ENCODE data around the gene PDE6C.
A peak's percentile ranks its signal among the peaks of the same experiment; 100 is the strongest.

PDE6C gene

DNA sequence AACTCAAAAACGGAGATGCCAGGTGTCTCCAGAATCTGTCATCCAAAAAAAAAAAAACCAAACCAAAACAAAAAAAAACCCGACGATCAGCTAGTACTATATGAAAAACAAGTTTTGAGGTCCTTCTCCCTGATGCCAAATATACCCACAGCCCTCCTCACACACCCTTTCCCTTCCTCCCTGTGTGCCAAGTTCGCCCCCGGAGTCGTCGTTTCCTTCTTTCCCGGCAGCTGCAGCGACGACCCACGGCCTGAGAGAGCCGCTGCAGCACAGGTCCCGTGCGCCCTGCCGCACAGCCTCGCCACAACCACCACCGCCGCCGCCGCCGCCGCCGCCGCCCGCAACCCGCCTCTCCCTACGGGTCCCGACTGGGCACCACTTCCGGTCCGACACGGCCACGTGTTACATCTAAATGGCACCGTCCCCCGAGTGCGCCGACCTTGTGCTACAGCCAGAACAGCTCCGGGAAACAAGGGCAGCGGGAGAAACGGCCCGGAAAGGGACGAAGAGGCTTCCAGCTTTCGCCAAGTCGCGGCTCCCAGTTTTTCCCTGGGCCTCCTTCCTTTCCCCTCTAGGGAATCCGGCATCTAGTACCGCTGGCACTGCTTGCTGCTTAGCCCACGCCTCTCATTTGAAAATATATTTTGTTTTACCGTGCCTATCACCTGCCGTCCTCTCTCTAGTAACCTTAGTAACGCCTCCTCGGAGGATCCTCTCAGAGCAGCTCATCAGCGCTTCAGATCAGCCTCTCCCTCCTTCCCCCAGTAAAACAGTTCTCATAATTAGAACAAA is 90.1 kb downstream of the PDE6C start, which contains the start of gene FRA10AC1:
Gene FRA10AC1, minus strand, starts transcription at position 383 of the 792 bp plus-strand sequence. CDS start 2,486 bp downstream, outside the sequence.
- peak; percentile 75 to 78 for DNase-seq (ENCODE audit: low read depth in 2 of 2)

- no peak for DNase-seq (ENCODE audit: low read depth in 2 of 2)
Measured at GRCh38 chr10:93703066-93703465, 90.7 kb downstream of the PDE6C start.

DNA sequence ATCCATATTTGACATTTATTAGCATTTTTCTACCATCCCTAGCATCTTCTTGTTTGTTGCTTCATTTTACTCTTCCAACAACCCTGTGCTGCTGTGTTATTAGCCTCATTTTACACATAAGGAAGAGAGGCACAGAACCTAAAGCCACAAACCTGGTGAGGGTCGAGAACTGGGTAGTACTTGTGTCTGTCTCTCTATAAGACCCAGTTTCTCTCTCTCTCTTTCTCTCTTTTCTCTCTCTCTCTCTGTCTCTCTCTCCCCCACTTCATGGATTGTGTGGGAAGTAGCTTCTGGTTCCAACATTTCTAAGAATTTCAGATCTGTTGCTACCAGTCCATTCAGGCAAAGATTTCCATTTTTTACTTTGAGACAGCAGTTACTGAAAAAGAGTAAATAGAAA is 91.5 kb downstream of the PDE6C start:
- no peak for DNase-seq (ENCODE audit: low read depth in 2 of 2)

DNA sequence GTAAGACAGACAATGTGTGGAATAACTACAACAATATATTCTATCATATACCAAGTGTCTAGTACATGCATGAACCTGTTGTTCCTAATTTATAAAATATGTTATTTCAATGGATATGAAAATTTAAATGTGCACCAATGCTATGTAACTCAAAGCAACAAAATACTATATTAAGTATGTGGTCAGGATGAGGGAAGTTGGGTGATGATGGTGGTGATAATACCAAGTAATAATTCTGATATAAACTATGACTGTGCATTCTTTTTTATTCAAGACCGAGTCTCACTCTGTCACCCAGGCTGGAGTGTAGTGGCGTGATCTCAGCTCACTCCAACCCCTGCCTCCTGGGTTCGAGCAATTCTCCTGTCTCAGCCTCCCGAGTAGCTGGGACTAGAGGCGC is 92.1 kb downstream of the PDE6C start:
- DNase-seq (ENCODE audit: low read depth in 2 of 2): no peak

DNA sequence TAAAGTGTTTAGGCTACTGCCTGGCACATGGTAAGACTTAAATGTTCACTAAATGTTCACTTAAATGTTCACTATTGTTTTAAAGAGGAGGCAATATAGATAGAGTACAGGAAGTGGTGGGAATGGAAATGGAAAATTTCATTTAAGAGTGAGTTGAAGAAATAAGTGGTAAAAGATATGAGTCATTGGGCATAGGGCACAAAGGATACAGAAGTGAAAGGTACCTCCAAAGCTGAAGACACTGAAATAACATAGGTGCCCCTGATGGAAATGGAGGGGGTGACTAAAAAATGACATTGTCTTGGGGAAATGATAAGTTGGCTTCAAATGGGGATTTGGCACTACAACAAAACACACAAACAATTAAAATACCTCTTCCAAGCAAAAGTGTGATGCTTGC is 95.3 kb downstream of the PDE6C start:
- DNase-seq (ENCODE audit: low read depth in 2 of 2): no peak

DNA sequence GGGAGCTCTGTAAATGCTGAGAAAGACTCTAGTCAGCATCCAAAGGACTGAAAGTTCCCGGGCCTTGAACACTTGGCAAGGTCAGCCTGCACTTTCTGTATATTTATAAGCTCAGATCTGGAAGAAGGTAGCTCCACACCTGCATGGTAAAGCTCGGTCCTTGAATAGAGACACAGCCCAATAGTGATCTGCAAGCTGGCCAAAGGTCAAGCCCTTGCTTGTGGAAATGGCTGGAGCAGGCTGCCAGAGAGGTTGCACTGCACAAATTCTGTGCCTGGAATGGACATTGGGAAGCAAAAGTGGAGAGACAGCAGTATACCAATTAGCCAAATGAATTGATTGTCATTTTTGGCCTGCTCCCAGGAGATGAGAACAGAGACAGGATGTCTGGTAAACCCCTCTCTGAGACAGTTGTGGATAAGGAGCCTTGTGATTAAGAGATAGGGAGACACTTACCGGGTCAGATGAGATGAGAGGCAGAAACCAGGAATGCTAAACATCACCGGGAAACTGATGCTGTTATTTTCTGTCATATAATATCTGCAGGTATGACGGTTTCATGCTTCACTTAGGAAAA is 98.1 kb downstream of the PDE6C start:
- no peak for DNase-seq (ENCODE audit: low read depth in 2 of 2)

- no peak for DNase-seq (ENCODE audit: low read depth in 2 of 2)
Measured at GRCh38 chr10:93711891-93712290, 99.6 kb downstream of the PDE6C start.

DNA sequence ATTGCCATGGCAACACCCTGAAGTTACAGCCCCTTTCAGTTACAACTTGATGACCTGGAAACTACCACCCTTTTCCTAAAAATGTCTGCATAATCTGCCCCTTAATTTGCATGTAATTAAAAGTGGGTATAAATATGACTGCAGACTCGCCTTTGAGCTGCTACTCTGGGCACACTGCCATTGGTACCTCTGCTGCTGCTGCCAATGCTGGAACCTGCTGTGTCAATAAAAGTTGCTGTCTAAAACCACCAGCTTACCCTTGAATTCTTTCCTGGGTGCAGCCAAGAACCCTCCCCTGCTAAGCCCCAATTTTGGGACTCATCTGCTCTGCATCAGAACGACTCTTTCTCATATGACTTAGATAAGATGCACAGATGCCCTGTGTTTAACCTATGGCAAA is 100.3 kb downstream of the PDE6C start:
- no peak for DNase-seq (ENCODE audit: low read depth in 2 of 2)

GRCh38 chr10:93715345-93715744 is 103.0 kb downstream of the PDE6C start:
- no peak for DNase-seq (ENCODE audit: low read depth in 2 of 2)

Measured in stimulated activated CD8-positive, alpha-beta memory T cell treated with anti-CD3 and anti-CD28 coated beads, Interleukin-15, amount 100 ng/mL, for 4 hours (primary cell).